ENCODE results near the gene EFCAB9. TPM values are rescaled to one million over a fixed set of nuclear protein-coding genes. Genes with fewer than 3 reads are reported as not detected.

Gene EFCAB9
- total and polyA plus RNA-seq, 7 donors: 0.08 TPM; not detected in 6

DNA sequence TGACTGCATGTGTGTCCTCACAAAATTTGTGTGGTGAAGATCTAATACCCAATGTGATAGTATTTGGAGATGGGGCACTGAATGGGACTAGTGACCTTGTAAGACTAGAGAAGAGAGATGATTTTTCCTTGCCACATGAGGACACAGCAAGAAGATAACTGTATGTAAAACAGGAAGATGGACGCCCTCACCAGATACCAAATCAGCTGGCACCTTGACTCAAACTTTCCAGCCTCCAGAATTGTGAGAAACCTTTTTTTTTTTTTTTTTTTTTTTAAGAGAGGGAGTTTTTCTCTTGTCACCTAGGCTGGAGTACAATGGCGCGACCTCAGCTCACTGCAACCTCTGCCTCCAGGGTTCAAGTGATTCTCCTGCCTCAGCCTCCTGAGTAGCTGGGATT lies 49.3 kb downstream of the EFCAB9 start:
- TF ChIP-seq, protein P1, sequence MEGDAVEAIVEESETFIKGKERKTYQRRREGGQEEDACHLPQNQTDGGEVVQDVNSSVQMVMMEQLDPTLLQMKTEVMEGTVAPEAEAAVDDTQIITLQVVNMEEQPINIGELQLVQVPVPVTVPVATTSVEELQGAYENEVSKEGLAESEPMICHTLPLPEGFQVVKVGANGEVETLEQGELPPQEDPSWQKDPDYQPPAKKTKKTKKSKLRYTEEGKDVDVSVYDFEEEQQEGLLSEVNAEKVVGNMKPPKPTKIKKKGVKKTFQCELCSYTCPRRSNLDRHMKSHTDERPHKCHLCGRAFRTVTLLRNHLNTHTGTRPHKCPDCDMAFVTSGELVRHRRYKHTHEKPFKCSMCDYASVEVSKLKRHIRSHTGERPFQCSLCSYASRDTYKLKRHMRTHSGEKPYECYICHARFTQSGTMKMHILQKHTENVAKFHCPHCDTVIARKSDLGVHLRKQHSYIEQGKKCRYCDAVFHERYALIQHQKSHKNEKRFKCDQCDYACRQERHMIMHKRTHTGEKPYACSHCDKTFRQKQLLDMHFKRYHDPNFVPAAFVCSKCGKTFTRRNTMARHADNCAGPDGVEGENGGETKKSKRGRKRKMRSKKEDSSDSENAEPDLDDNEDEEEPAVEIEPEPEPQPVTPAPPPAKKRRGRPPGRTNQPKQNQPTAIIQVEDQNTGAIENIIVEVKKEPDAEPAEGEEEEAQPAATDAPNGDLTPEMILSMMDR (IDR thresholded peaks at IDR 0.05): no peak
- Histone ChIP-seq H3K27me3 (ENCODE audit: insufficient read depth in 3 of 3, low read length in 2 of 3) (no peaks in the 10 kb centered on the region), H3K9me3 (no peaks in the 10 kb centered on the region), H3K4me1 (no peaks in the 10 kb centered on the region), H3K27ac (no peak overlapping the region), H3K36me3 (ENCODE audit: insufficient read depth in 1 of 2, low read depth in 1 of 2) (no peaks in the 10 kb centered on the region), H3K4me3 (no peak overlapping the region)
- WGBS, 3 donors: 99 to 100% (median 100%) methylated on average over 3 of the region's 3 CpGs
- intact Hi-C loops (cut with DNase I): no loop called here
- DNase-seq (no peak), ATAC-seq (no peak)

GRCh38 chr5:172245046-172245445 lies 51.1 kb downstream of the EFCAB9 start:
- Histone ChIP-seq H3K4me3 (no peak overlapping the region), H3K27me3 (ENCODE audit: insufficient read depth in 3 of 3, low read length in 2 of 3) (no peaks in the 10 kb centered on the region), H3K27ac (no peak overlapping the region), H3K9me3 (no peaks in the 10 kb centered on the region), H3K36me3 (ENCODE audit: insufficient read depth in 1 of 2, low read depth in 1 of 2) (no peaks in the 10 kb centered on the region), H3K4me1 (no peaks in the 10 kb centered on the region)
- no peak for DNase-seq
- 65 to 88% (median 87%) methylated on average over 2 of the region's 2 CpGs for WGBS, 3 donors
- intact Hi-C loops (cut with DNase I): no loop called here
- no peak for ATAC-seq
- TF ChIP-seq, protein P1 (IDR thresholded peaks at IDR 0.05): no peak

DNA sequence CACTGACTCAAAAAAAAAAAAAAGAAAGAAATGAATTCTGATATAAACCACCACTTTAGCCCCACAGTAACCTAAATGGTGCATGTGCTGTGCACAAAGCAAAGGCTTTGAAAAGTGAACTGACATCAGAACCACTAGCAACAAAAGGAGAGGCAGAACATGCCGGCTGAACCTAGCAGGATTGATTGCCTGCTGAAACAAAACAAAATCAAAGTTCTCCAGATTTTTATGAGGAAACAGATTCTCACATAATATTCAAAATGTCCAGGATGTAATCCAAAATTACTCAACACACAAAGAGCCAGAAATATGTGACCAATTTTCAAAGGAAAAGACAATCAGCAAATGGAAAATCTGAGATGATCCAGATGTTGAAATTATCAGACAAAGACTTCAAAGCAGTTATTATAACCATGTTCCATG lies 51.7 kb downstream of the EFCAB9 start:
- H3K4me1 ChIP-seq: no peaks in the 10 kb centered on the region
- 76 to 83% (median 80%) methylated on average over 1 of the region's 1 CpG for WGBS, 3 donors
- H3K9me3 ChIP-seq: no peaks in the 10 kb centered on the region
- no peaks in the 10 kb centered on the region for H3K36me3 ChIP-seq (ENCODE audit: insufficient read depth in 1 of 2, low read depth in 1 of 2)
- DNase-seq (no peak), ATAC-seq (no peak)
- H3K27ac ChIP-seq: no peak overlapping the region
- no peak overlapping the region for H3K4me3 ChIP-seq
- H3K27me3 ChIP-seq (ENCODE audit: insufficient read depth in 3 of 3, low read length in 2 of 3): no peaks in the 10 kb centered on the region
- intact Hi-C loops (cut with DNase I): no loop called here
- TF ChIP-seq, protein P1 (IDR thresholded peaks at IDR 0.05): no peak

DNA sequence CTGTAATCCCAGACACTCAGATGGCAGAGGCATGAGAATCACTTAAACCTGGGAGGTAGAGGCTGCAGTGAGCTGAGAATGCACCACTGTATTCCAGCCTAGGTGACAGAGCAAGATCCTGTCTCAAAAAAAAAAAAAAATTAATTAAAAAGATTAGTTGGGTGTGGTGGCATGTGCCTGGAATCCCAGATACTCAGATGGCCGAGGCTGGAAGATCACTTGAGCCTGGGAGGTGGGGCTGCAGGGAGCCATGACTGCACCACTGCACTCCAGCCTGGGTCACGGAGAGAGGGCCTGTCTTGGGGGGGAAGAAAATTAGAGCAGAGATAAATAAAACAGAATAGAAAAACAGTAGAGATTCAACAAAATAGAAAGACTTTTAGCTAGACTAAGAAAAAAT lies 54.7 kb downstream of the EFCAB9 start:
- Histone ChIP-seq H3K27me3 (ENCODE audit: insufficient read depth in 3 of 3, low read length in 2 of 3) (no peaks in the 10 kb centered on the region), H3K4me1 (no peaks in the 10 kb centered on the region), H3K9me3 (peaks cover 12% of the 10 kb centered on the region), H3K36me3 (ENCODE audit: insufficient read depth in 1 of 2, low read depth in 1 of 2) (no peaks in the 10 kb centered on the region), H3K4me3 (no peak overlapping the region), H3K27ac (no peak overlapping the region)
- ATAC-seq (no peak), DNase-seq (no peak)
- intact Hi-C loops (cut with DNase I): no loop called here
- TF ChIP-seq, protein P1 (IDR thresholded peaks at IDR 0.05): no peak
- 80 to 92% (median 81%) methylated on average over 2 of the region's 2 CpGs for WGBS, 3 donors

DNA sequence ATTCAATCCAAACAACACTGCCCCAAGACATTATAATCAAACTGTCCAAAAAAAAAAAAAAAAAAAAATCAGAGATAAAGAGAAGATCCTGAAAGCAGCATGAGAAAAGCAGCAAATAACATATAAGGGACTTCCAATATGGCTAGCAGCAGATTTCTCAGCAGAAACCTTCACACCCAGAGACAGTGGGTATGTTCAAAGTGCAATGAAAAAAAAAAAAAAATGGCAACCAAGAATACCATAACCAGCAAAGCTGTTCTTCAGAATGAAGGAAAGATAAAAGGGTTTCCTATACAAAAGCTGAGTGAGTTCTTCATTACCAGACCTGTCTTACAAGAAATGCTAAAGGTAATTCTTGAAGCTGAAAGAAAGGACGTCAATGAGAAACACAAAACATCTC lies 57.4 kb downstream of the EFCAB9 start:
- Histone ChIP-seq H3K4me3 (no peak overlapping the region), H3K4me1 (no peaks in the 10 kb centered on the region), H3K27ac (no peak overlapping the region), H3K9me3 (peaks cover 12% of the 10 kb centered on the region), H3K36me3 (ENCODE audit: insufficient read depth in 1 of 2, low read depth in 1 of 2) (peaks cover 0 to 10% of the 10 kb centered on the region in 2 donors), H3K27me3 (ENCODE audit: insufficient read depth in 3 of 3, low read length in 2 of 3) (no peaks in the 10 kb centered on the region)
- 95 to 98% (median 97%) methylated on average over 1 of the region's 1 CpG for WGBS, 3 donors
- TF ChIP-seq, protein P1 (IDR thresholded peaks at IDR 0.05): no peak
- no peak for ATAC-seq
- DNase-seq: no peak
- intact Hi-C loops (cut with DNase I): no loop called here
